NT2/D1 (cell line): ENCODE data around the gene TEAD1.

Experiments
- SUZ12 ChIP-seq: IDR thresholded peaks from 2 replicates; pipeline ENCODE4 v1.6.1; 2011; ENCODE audit not compliant: insufficient read length, insufficient read depth; ENCODE audit errors: extremely low read depth
- YY1 ChIP-seq: IDR thresholded peaks from 2 replicates; pipeline ENCODE4 v1.6.1; 2011; ENCODE audit not compliant: insufficient read length, insufficient read depth

- TF ChIP-seq SUZ12 (no peak), YY1 (no peak)
These were observed 123.8 kb downstream of the TEAD1 start for GRCh38 chr11:12797996-12798395.
